AG10803 (cell line): Measurements from ENCODE around the gene GMEB2.
A peak's percentile ranks its signal among the peaks of the same experiment; 100 is the strongest.

Experiments
- DNase-seq: peaks from one replicate; pipeline ENCODE4 v3.0.0; 2010; ENCODE audit warnings: low read depth
- H3K4me3 ChIP-seq: 2 replicates; pipeline ENCODE4 v1.5.1; 2011; ENCODE audit warnings: mild to moderate bottlenecking, low read length, control low read depth
- CTCF ChIP-seq: conservative IDR thresholded peaks from 2 replicates; pipeline ENCODE4 v1.5.1; 2011; ENCODE audit warnings: mild to moderate bottlenecking, low read length, control low read depth, inconsistent platforms

Gene GMEB2

GRCh38 chr20:63648895-63649589 is 22.1 kb upstream of the GMEB2 start:
- no peak overlapping the region for H3K4me3 ChIP-seq
- TF ChIP-seq CTCF: no peak
- no peak for DNase-seq

- TF ChIP-seq CTCF: no peak
- H3K4me3 ChIP-seq: no peak overlapping the region
- DNase-seq: no peak
Measured at GRCh38 chr20:63648190-63648589, 21.3 kb upstream of the GMEB2 start.

- no peak for TF ChIP-seq CTCF
- no peak overlapping the region for H3K4me3 ChIP-seq
- no peak for DNase-seq
Measured at GRCh38 chr20:63645218-63645617, 18.3 kb upstream of the GMEB2 start.

GRCh38 chr20:63643946-63644345 is 17.0 kb upstream of the GMEB2 start:
- no peak for TF ChIP-seq CTCF
- no peak overlapping the region for H3K4me3 ChIP-seq
- no peak for DNase-seq

GRCh38 chr20:63643499-63643898 is 16.6 kb upstream of the GMEB2 start:
- no peak for DNase-seq
- no peak overlapping the region for H3K4me3 ChIP-seq
- TF ChIP-seq CTCF: no peak

GRCh38 chr20:63642527-63643247 is 15.8 kb upstream of the GMEB2 start:
- no peak overlapping the region for H3K4me3 ChIP-seq
- TF ChIP-seq CTCF: no peak
- no peak for DNase-seq

- peak overlapping the region; percentile 58 for H3K4me3 ChIP-seq
- peak; percentile 28 for TF ChIP-seq CTCF
- peak; percentile 68 for DNase-seq
Measured at GRCh38 chr20:63641792-63642523, 15.1 kb upstream of the GMEB2 start.
